ENCODE data around the gene LIM2.

LIM2 gene

DNA sequence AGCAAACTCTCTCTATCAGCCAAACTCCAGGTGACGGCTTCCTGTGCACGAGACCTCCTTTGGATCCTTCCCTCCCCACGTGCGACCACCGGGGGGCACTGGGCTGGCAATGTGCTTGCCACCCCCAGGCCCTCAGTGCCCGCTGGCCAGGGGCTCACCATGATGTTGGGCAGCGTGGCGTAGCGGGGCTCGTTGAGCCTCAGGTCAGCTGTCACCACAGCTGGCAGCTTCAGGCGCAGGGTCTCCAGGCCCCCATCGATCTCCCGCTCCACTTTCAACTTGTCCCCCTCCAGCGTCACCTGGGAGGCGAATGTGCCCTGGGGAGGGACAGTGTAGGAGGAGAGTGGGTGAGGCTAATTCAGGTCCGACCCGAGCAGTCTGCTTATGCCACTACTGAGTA is 41.0 kb downstream of the LIM2 start:
- Histone ChIP-seq H3K27ac (ENCODE audit: low read length) (no peak overlapping the region), H3K9me3 (ENCODE audit: control insufficient read depth in 1 of 2, low read length in 2 of 2) (no peaks in the 10 kb centered on the region), H3K36me3 (ENCODE audit: control insufficient read depth in 1 of 2, insufficient read depth in 2 of 2, low read length in 2 of 2) (peaks cover 15 to 45% of the 10 kb centered on the region in 2 donors), H3K4me3 (ENCODE audit: low read depth in 1 of 2, low read length in 2 of 2) (no peak overlapping the region), H3K27me3 (ENCODE audit: low read depth, low read length) (no peaks in the 10 kb centered on the region), H3K4me1 (ENCODE audit: control insufficient read depth in 1 of 2, insufficient read depth in 2 of 2, low read length in 2 of 2) (no peaks in the 10 kb centered on the region)

DNA sequence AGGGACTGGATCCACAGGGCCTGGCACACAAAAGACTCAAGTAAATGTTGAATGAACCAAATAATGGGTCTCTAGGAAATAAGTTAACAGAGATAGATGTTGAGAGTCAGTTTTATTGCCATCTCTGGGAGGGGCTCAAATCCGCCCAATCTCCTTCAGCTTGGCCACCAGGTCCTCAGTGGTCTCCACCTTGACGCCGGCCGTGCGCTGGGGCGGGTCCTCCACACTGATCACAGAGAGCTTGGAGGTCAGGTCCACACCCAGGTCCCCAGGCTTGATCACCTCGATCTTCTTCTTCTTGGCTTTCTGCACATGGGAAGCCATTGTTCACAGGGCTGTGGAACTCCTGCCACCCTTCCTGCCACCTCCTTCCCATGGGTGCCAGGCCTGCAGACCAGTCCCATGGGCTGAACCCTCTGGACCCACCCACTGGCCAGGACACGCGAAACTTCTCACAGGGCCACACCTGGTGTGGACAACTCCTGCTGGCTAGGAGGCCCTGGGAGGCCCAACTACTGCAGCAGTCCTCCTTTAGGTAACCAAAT is 42.6 kb downstream of the LIM2 start:
- no peak overlapping the region for H3K4me3 ChIP-seq (ENCODE audit: low read depth in 1 of 2, low read length in 2 of 2)
- H3K9me3 ChIP-seq (ENCODE audit: control insufficient read depth in 1 of 2, low read length in 2 of 2): no peaks in the 10 kb centered on the region
- H3K4me1 ChIP-seq (ENCODE audit: control insufficient read depth in 1 of 2, insufficient read depth in 2 of 2, low read length in 2 of 2): peaks cover 0 to 7% of the 10 kb centered on the region in 2 donors
- no peak overlapping the region for H3K27ac ChIP-seq (ENCODE audit: low read length)
- peaks cover 9 to 29% of the 10 kb centered on the region in 2 donors for H3K36me3 ChIP-seq (ENCODE audit: control insufficient read depth in 1 of 2, insufficient read depth in 2 of 2, low read length in 2 of 2)
- H3K27me3 ChIP-seq (ENCODE audit: low read depth, low read length): no peaks in the 10 kb centered on the region

- Histone ChIP-seq H3K27me3 (ENCODE audit: low read depth, low read length) (no peaks in the 10 kb centered on the region), H3K36me3 (ENCODE audit: control insufficient read depth in 1 of 2, insufficient read depth in 2 of 2, low read length in 2 of 2) (peaks cover 6 to 24% of the 10 kb centered on the region in 2 donors), H3K9me3 (ENCODE audit: control insufficient read depth in 1 of 2, low read length in 2 of 2) (no peaks in the 10 kb centered on the region), H3K4me3 (ENCODE audit: low read depth in 1 of 2, low read length in 2 of 2) (no peak overlapping the region), H3K4me1 (ENCODE audit: control insufficient read depth in 1 of 2, insufficient read depth in 2 of 2, low read length in 2 of 2) (peaks cover 3 to 21% of the 10 kb centered on the region in 2 donors), H3K27ac (ENCODE audit: low read length) (no peak overlapping the region)
These were observed 44.9 kb downstream of the LIM2 start for GRCh38 chr19:51342631-51343569.

DNA sequence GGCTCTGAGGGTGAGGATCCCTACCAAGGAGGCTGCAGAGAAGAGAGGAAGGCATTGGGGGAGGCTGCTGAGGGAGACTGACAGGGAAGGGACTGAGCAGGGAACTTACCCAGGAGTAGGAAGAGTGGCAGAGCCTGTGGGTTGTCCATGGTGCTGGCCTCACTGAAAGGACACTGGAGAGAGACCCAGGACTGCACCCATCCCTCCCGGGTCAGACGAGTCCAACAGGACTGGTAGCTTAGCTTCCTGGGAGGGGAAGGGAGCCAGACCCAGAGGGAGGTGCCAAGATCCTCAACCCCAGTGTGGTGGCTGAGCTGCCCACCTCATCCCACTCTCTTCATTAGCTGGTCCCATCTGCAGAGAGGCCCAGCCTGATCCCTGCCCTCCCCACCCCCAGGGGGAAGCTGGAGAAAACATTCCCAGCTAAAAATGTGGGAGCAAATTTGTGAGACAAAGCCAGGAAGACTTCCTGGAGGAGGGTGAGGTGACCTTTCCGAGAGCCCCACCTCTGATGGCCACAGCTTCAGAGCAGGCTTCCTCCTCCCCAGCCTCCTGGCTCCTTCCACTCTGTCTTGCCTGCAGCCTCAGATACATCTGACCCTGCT is 45.7 kb downstream of the LIM2 start, which contains the start of gene VSIG10L:
Gene VSIG10L, minus strand, starts transcription at position 164 of the 605 bp plus-strand sequence. Its CDS starts 15 bp downstream, at position 149.
- Histone ChIP-seq H3K4me3 (ENCODE audit: low read depth in 1 of 2, low read length in 2 of 2) (no peak within 1 kb of the TSS), H3K27me3 (ENCODE audit: low read depth, low read length) (no peaks in the 10 kb centered on the region), H3K27ac (ENCODE audit: low read length) (no peak within 1 kb of the TSS), H3K4me1 (ENCODE audit: control insufficient read depth in 1 of 2, insufficient read depth in 2 of 2, low read length in 2 of 2) (peaks cover 3 to 21% of the 10 kb centered on the region in 2 donors), H3K9me3 (ENCODE audit: control insufficient read depth in 1 of 2, low read length in 2 of 2) (no peaks in the 10 kb centered on the region), H3K36me3 (ENCODE audit: control insufficient read depth in 1 of 2, insufficient read depth in 2 of 2, low read length in 2 of 2) (peaks cover under 1 to 16% of the 10 kb centered on the region in 2 donors)

DNA sequence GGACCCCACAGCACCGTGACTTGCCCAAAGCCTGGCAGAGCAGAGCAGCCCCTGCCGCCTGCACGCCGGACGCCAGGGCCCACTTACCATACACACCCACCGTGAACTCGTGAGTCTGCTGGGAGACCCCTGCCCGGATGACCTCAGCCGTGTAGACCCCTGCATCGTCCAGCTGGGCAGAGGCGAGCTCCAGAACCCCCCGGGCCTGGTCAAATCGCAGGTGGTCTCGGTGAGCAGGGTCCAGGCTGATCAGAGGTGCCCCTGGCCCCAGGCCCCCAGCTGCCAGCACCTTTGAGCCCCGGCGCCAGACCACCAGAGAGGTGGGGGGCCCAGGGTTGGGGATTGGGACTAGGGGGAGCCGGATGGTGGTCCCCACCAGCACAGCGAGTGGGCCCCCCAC is 46.7 kb downstream of the LIM2 start:
- Histone ChIP-seq H3K4me1 (ENCODE audit: control insufficient read depth in 1 of 2, insufficient read depth in 2 of 2, low read length in 2 of 2) (peaks cover 3 to 21% of the 10 kb centered on the region in 2 donors), H3K27ac (ENCODE audit: low read length) (no peak overlapping the region), H3K9me3 (ENCODE audit: control insufficient read depth in 1 of 2, low read length in 2 of 2) (no peaks in the 10 kb centered on the region), H3K27me3 (ENCODE audit: low read depth, low read length) (no peaks in the 10 kb centered on the region), H3K4me3 (ENCODE audit: low read depth in 1 of 2, low read length in 2 of 2) (no peak overlapping the region), H3K36me3 (ENCODE audit: control insufficient read depth in 1 of 2, insufficient read depth in 2 of 2, low read length in 2 of 2) (peaks cover 0 to 10% of the 10 kb centered on the region in 2 donors)

DNA sequence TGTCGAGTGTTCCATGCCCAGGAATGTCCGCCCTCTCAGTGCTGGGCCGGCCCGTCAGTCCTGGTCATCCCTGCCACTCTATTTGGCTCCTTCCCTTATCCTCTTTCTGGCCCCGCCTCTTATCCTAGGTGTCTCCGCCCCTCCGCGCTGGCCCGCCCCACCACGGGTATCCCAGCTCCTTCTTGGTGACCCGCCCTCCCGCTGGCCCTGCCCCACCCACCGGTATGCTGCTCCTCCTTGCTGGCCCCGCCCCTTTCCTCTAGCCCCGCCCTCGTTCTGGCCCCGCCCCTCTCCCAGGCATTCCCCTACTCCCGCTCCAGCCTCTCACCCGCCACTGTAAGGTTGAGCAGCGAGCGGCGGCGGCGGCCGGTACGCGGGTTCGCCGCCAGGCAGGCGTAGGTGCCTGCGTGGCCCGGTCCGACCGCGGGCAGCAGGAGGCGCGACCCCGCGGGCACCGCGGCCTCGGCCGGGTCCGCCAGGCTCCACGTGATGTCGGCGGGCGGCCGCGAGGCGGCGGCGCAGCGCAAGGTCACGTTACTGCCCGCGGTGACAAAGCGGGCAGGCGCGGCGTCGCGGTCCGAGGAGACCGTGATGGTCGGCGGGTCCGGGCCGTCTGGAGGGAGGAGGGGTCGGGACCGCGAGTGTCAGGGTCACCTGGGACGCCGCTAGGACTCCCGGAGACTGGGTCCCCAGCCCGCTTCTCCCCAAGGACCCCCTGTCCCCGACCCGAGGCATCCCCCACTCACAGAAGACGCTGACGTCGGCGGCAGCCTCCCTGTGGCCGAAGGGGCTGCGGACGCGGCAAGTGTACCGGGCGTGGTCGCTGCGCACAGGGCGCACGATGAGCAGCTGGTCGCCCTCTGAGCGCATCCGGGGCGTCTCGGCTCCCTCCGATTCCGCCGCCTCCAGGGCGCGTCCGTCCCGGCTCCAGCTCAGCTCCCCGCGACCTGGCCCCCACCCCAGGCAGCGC is 47.8 kb downstream of the LIM2 start:
- peaks cover 3 to 21% of the 10 kb centered on the region in 2 donors for H3K4me1 ChIP-seq (ENCODE audit: control insufficient read depth in 1 of 2, insufficient read depth in 2 of 2, low read length in 2 of 2)
- H3K27ac ChIP-seq (ENCODE audit: low read length): no peak overlapping the region
- peak overlapping the region; percentile 70 to 71 for H3K4me3 ChIP-seq (ENCODE audit: low read depth in 1 of 2, low read length in 2 of 2)
- H3K9me3 ChIP-seq (ENCODE audit: control insufficient read depth in 1 of 2, low read length in 2 of 2): no peaks in the 10 kb centered on the region
- no peaks in the 10 kb centered on the region for H3K27me3 ChIP-seq (ENCODE audit: low read depth, low read length)
- H3K36me3 ChIP-seq (ENCODE audit: control insufficient read depth in 1 of 2, insufficient read depth in 2 of 2, low read length in 2 of 2): peaks cover 0 to 4% of the 10 kb centered on the region in 2 donors

DNA sequence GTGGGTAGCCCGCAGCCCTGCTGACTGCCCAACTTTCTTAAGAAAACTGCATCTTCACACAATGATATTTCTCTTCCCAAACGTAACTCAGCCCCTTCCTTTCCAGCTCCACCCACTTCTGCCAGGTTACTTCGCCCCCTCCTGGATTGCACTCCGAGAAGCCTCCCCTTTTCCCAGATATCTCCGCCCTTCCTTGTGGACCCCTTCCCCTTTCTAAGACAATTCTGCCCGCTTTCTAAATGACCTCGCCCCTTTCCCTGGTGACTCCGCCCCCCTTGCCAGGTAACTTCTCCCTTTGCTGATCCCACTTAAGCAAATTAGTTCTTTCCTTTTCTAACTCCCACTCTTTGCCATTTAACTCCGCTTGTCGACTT is 48.5 kb downstream of the LIM2 start:
- H3K4me1 ChIP-seq (ENCODE audit: control insufficient read depth in 1 of 2, insufficient read depth in 2 of 2, low read length in 2 of 2): peaks cover 3 to 21% of the 10 kb centered on the region in 2 donors
- no peaks in the 10 kb centered on the region for H3K36me3 ChIP-seq (ENCODE audit: control insufficient read depth in 1 of 2, insufficient read depth in 2 of 2, low read length in 2 of 2)
- no peak overlapping the region for H3K27ac ChIP-seq (ENCODE audit: low read length)
- no peaks in the 10 kb centered on the region for H3K27me3 ChIP-seq (ENCODE audit: low read depth, low read length)
- no peaks in the 10 kb centered on the region for H3K9me3 ChIP-seq (ENCODE audit: control insufficient read depth in 1 of 2, low read length in 2 of 2)
- H3K4me3 ChIP-seq (ENCODE audit: low read depth in 1 of 2, low read length in 2 of 2): peak overlapping the region; percentile 70 to 71

DNA sequence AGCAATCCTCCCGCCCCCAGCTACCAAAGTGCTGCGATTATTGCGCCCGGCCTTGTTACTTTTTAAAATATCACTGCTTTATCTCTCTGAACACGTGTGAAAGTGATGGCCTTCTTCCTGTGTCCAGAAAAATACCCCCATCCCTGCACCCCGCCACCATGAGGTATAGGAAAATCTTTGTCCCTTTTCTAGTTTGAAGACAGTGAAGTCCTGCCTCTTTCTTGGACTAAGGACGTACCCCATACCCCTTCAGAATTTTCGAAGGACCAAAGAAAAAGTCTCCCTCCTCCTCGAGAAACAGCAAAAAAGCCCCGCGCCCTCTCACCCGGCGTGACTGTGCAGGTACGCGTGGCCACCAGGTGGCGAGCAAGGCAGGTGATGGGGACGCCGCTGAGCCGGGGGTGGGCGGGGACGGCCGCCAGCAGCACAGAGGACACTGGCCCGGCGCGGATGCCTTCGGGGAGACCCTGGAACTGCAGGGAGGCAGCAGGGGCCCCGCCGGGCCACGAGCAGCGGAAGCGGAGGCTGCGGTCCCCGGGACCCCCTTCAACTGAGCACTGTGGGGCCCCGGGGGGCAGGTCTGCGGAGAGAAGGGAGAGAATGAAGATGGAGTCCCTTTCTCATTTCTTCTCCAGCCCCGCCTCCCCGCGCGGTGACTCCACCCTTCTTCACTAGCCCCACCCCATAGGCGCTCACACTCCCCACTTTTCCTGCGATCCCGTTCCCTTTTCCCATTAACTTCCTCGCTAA is 49.0 kb downstream of the LIM2 start:
- peak overlapping the region; percentile 70 to 71 for H3K4me3 ChIP-seq (ENCODE audit: low read depth in 1 of 2, low read length in 2 of 2)
- H3K27me3 ChIP-seq (ENCODE audit: low read depth, low read length): no peaks in the 10 kb centered on the region
- no peak overlapping the region for H3K27ac ChIP-seq (ENCODE audit: low read length)
- no peaks in the 10 kb centered on the region for H3K36me3 ChIP-seq (ENCODE audit: control insufficient read depth in 1 of 2, insufficient read depth in 2 of 2, low read length in 2 of 2)
- H3K9me3 ChIP-seq (ENCODE audit: control insufficient read depth in 1 of 2, low read length in 2 of 2): no peaks in the 10 kb centered on the region
- peaks cover 3 to 21% of the 10 kb centered on the region in 2 donors for H3K4me1 ChIP-seq (ENCODE audit: control insufficient read depth in 1 of 2, insufficient read depth in 2 of 2, low read length in 2 of 2)

GRCh38 chr19:51337861-51338562 is 49.8 kb downstream of the LIM2 start:
- no peaks in the 10 kb centered on the region for H3K36me3 ChIP-seq (ENCODE audit: control insufficient read depth in 1 of 2, insufficient read depth in 2 of 2, low read length in 2 of 2)
- no peak overlapping the region for H3K4me3 ChIP-seq (ENCODE audit: low read depth in 1 of 2, low read length in 2 of 2)
- H3K9me3 ChIP-seq (ENCODE audit: control insufficient read depth in 1 of 2, low read length in 2 of 2): no peaks in the 10 kb centered on the region
- no peak overlapping the region for H3K27ac ChIP-seq (ENCODE audit: low read length)
- no peaks in the 10 kb centered on the region for H3K27me3 ChIP-seq (ENCODE audit: low read depth, low read length)
- H3K4me1 ChIP-seq (ENCODE audit: control insufficient read depth in 1 of 2, insufficient read depth in 2 of 2, low read length in 2 of 2): peaks cover 3 to 21% of the 10 kb centered on the region in 2 donors
